ENCODE results near the gene FEZ2.
A peak's percentile ranks its signal among the peaks of the same experiment; 100 is the strongest.

FEZ2 gene

GRCh38 chr2:36562973-36563532 lies 34.9 kb downstream of the FEZ2 start:
- peak; percentile 49 for DNase-seq (ENCODE audit: low spot score)
- no peak for FAIRE-seq

GRCh38 chr2:36562240-36562639 lies 35.7 kb downstream of the FEZ2 start:
- DNase-seq (ENCODE audit: low spot score) = peak; percentile 74
- FAIRE-seq = peak; percentile 85

- FAIRE-seq = peak; percentile 98
- peak; percentile 98 for DNase-seq (ENCODE audit: low spot score)
Observed at GRCh38 chr2:36561237-36561944, 36.6 kb downstream of the FEZ2 start.

GRCh38 chr2:36560726-36561125 lies 37.2 kb downstream of the FEZ2 start:
- no peak for FAIRE-seq
- DNase-seq (ENCODE audit: low spot score) = no peak

- FAIRE-seq = no peak
Observed at GRCh38 chr2:36559221-36559942, 38.6 kb downstream of the FEZ2 start.

GRCh38 chr2:36556842-36557241 lies 41.1 kb downstream of the FEZ2 start:
- DNase-seq (ENCODE audit: low spot score) (no peak), FAIRE-seq (no peak)

More at GRCh38 chr2:36559221-36559942, 38.6 kb downstream of the FEZ2 start:
- DNase-seq (ENCODE audit: low spot score) = no peak

GRCh38 chr2:36555789-36556188 lies 42.2 kb downstream of the FEZ2 start:
- DNase-seq (ENCODE audit: low spot score) (no peak), FAIRE-seq (no peak)

GRCh38 chr2:36554531-36554930 lies 43.4 kb downstream of the FEZ2 start:
- DNase-seq (ENCODE audit: low spot score) = no peak
- no peak for FAIRE-seq

GRCh38 chr2:36553683-36554082 lies 44.3 kb downstream of the FEZ2 start:
- DNase-seq (ENCODE audit: low spot score) (no peak), FAIRE-seq (no peak)

- no peak for FAIRE-seq
- DNase-seq (ENCODE audit: low spot score) = no peak
Observed at GRCh38 chr2:36550006-36550405, 48.0 kb downstream of the FEZ2 start.

- no peak for DNase-seq (ENCODE audit: low spot score)
Observed at GRCh38 chr2:36549165-36549574, 48.8 kb downstream of the FEZ2 start.

GRCh38 chr2:36547906-36548305 lies 50.1 kb downstream of the FEZ2 start:
- DNase-seq (ENCODE audit: low spot score) (no peak), FAIRE-seq (no peak)

More at GRCh38 chr2:36549165-36549574, 48.8 kb downstream of the FEZ2 start:
- no peak for FAIRE-seq

GRCh38 chr2:36545871-36546416 lies 52.0 kb downstream of the FEZ2 start:
- DNase-seq (ENCODE audit: low spot score) (no peak), FAIRE-seq (no peak)

- DNase-seq (ENCODE audit: low spot score) (no peak), FAIRE-seq (no peak)
Observed at GRCh38 chr2:36544638-36545338, 53.2 kb downstream of the FEZ2 start.

GRCh38 chr2:36541891-36542595 lies 55.9 kb downstream of the FEZ2 start:
- FAIRE-seq = no peak
- DNase-seq (ENCODE audit: low spot score) = no peak

- DNase-seq (ENCODE audit: low spot score) (no peak), FAIRE-seq (no peak)
Observed at GRCh38 chr2:36540986-36541754, 56.8 kb downstream of the FEZ2 start.

GRCh38 chr2:36539631-36540030 lies 58.3 kb downstream of the FEZ2 start:
- DNase-seq (ENCODE audit: low spot score) (peak; percentile 61), FAIRE-seq (no peak)

GRCh38 chr2:36538335-36538734 lies 59.6 kb downstream of the FEZ2 start:
- DNase-seq (ENCODE audit: low spot score) (no peak), FAIRE-seq (no peak)

GRCh38 chr2:36536776-36537175 lies 61.2 kb downstream of the FEZ2 start:
- DNase-seq (ENCODE audit: low spot score) = no peak

GRCh38 chr2:36535099-36535498 lies 62.9 kb downstream of the FEZ2 start:
- FAIRE-seq (no peak), DNase-seq (ENCODE audit: low spot score) (no peak)

More at GRCh38 chr2:36536776-36537175, 61.2 kb downstream of the FEZ2 start:
- FAIRE-seq = no peak
